ENCODE measurements around the gene COPS9.

- TF ChIP-seq, protein P1, sequence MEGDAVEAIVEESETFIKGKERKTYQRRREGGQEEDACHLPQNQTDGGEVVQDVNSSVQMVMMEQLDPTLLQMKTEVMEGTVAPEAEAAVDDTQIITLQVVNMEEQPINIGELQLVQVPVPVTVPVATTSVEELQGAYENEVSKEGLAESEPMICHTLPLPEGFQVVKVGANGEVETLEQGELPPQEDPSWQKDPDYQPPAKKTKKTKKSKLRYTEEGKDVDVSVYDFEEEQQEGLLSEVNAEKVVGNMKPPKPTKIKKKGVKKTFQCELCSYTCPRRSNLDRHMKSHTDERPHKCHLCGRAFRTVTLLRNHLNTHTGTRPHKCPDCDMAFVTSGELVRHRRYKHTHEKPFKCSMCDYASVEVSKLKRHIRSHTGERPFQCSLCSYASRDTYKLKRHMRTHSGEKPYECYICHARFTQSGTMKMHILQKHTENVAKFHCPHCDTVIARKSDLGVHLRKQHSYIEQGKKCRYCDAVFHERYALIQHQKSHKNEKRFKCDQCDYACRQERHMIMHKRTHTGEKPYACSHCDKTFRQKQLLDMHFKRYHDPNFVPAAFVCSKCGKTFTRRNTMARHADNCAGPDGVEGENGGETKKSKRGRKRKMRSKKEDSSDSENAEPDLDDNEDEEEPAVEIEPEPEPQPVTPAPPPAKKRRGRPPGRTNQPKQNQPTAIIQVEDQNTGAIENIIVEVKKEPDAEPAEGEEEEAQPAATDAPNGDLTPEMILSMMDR (IDR thresholded peaks at IDR 0.05) = no peak
- no peak for TF ChIP-seq POLR2A (IDR thresholded peaks at IDR 0.05)
Observed at GRCh38 chr2:240098349-240098748, 37.8 kb downstream of the COPS9 start.
